GM21717 (cell line): ENCODE results near the gene KIF26B.

Source experiments
- ATAC-seq: cut with Tn5 transposase; IDR thresholded peaks from one replicate; pipeline ENCODE4 v1.9.1; 2021; ENCODE audit warnings: mild to moderate bottlenecking, moderate library complexity; ENCODE audit not compliant: unreplicated experiment

The KIF26B gene

DNA sequence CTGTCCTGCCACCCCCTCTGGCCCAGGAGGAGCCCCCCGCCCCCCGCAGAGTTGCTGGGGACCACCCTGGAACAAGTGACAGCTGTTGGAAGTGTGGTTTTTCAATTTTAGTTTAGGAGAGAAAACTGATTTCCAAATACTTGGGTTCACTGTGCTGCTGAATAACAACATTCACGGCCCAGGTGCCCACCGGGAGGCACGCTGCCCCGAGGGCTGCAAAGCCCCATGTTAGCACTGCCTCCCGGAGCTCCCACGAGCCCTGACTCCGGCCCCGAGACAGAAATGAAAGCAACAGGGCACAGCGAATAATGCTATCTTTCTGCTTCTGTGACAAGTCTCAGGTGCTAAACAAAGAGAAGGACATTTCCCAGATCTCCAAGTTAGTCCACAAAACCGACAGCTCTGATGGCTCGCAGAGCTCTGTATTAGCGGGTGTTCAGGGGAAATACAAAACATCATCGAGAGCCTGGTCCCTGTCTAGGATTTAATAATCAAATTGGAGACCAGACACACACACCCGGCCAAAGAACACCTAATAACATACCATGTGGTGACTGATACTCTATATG, 451.5 kb downstream of the KIF26B start:
- ATAC-seq = no peak

DNA sequence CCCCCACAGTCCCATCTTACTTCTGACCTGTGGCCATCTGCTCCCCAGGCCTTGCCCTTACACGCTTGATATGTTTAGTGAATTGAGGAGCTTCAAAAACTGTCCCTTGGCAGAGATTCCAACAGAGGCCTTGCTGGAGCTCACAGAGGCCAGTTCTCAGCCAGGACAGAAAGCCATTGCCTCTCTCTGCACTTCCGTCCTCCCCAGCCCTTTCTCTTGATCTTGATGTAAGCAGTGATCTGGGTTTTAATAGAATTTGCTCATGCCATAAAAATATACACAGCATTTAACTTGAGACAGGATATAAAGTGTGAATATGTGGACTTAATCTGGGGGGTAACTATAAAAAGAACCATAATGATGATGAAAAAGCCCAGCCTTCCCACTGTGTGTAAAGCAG, 453.5 kb downstream of the KIF26B start:
- ATAC-seq = no peak

DNA sequence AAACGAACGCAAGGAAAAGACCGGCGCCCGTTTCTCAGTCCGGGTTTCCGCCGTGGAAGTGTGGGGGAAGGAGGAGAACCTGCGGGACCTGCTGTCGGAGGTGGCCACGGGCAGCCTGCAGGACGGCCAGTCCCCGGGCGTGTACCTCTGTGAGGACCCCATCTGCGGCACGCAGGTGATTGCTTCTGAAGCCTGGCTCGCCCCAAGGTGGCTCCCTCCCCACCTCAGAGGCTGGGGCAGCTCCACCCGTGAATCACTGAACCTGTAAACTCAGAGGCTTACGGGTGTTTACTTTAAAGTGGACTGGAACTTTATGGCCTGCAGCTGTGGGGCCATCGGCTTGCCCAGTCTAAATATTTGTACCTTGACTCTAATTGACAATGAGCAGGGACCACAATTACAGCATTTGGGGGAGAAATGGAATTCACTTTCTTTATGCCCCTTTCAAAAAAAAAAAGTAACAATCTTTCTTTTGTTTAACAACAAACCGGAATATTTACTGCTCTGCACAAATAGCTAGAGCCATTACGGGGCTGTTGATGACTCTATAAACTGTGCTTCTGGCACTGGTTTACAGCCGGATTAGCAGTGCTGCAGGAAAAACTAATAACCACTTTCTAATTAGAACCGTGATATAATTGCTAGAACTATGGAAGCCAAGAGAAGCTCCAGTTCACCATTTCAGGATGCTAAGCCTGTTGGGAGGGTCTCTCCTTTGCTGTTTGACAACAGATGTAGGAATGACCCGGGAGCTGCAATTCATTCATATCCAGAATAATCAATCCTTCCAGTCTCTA, 454.8 kb downstream of the KIF26B start:
- no peak for ATAC-seq

DNA sequence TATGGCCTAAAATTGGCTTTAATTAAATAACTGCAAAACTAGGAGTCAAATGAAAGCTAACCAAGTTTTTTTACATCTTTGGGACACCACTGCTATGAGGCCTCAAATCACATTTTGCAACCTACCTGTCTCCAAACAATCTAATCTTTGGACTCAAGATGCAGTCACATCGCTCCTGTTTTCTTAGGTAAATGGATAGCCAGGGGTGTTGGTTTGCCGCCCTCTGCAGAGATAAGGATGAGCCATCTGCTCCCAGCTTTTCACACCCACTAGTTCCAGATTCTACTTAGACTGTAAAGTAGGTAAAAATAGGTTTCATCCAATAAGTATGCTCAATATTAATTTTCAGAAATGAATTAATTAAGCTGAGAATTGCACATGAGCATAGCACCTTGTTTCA, 456.5 kb downstream of the KIF26B start:
- no peak for ATAC-seq

DNA sequence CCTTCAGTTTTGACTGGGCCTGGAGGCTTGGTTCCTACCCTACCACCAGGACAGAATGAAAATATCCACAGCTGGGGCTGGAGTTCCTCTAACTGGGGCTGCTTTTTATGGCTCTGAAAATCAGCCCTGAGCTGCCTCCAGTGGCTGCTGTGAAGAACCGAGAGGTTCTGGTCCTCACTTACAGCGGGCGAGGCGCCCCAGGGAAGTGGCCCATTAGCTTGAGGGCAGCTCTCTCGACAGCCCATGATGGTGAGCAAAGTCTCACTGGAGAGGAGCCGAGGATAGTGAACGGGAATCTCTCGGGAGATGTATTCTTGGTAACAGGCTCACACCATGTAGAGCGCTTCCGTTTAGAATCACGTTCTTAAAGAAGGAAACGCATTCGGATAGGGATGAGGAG, 459.7 kb downstream of the KIF26B start:
- ATAC-seq = no peak

DNA sequence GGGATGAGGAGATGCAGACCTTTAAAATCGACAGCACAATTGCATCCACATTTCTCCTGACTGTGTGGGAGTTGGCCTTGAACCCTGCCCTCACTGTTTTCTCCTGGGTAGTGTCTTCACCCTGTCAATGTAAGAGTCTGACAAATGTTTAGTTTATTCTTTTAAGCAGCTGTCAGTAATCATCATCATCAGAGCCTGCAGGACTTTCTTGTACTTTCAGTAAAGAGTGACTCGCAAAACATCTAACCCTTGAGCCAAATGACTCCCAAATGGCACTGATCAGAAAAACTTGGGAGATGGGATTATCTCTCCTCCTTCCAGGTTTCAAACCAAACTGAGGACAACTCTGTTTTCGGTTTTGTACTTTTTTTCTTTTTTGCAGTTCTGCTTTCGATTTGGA, 460.2 kb downstream of the KIF26B start:
- ATAC-seq = no peak

DNA sequence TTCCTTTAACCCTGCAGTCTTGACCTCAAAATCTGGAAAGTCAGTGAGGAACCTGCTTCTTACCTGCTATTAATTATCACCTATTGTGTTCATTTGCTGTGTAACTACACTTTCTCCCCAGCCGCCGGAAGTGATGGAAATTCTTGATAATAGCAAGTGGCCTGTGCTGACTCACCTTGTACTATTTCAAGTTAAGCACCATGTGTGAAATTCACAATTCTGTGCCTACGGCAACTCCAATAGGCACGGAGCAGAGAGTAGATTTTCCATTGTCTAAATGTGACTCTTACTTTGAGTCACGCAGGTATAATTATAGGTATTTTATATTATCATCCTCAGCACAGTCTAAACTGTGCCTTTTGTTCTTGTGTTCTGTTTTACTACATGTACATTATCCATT, 466.8 kb downstream of the KIF26B start:
- no peak for ATAC-seq

DNA sequence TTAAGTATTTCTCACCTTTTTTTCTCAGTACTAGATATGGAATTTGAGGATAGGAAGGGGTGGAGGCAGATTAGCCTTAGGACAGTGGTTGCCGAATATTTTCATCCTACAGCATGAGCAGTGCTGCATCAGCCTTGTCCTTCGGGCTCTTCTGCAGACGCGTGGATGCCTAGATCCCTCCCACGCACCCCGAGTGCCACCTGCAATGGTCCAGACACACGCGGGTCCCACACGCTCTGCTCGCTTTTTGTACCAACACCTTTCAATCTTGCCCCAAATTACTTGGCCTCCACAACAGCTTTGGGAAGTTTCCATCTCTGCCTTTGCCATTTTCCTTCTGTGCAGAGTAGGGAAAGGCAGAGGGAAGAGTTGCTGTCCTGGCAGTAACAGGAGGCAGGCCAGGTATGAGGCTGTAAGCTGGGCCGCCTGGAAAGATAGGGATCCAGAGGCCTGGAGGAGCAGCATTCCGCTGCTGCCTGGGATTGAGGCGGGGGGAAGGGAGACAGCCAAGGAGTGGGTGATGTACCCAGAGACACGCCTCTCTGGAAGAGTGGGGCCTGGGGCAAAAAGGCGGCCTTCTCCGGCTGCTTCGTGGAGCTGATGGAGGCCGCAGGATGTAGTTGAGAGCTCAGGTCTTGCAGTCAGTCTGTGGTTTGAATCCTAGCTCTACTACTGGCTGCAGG, 467.7 kb downstream of the KIF26B start:
- no peak for ATAC-seq

DNA sequence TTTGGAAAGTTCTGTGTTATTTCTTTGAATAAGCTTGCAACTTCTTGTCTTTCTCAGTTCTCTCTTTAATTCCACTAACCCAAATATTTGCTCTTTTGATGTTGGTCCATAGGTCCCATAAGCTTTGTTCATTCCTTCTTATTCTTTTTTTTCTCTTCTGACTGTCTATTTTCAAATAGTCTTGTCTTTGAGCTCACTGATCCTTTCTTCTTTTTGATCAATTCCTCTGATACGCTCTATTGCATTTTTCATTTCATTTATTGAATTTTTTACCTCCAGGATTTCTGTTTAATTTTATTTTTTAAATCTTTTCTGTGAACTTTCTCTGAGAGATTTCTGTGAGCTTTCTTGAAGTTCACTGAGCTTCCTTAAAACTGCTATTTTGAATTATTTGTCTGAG, 486.6 kb downstream of the KIF26B start:
- ATAC-seq = no peak

DNA sequence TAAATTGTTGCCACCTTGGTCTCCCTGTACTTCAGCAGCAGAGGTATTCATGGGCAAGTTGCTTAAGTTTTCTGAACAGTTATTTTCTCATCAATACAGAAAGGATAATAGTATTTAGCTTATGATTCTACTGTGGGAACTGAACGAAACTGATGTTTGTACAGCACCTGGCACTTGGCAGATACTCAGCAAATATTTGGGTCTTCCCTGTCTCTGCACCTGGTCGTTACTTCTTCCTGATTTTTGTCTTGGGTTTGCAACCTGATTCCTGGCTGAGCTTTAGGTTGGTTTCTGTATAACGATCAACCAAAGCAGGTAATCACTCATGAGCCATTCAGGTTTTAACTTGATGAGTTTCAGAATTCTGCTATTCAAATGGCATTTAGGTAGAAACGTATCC, 490.6 kb downstream of the KIF26B start:
- ATAC-seq = peak; percentile 24

DNA sequence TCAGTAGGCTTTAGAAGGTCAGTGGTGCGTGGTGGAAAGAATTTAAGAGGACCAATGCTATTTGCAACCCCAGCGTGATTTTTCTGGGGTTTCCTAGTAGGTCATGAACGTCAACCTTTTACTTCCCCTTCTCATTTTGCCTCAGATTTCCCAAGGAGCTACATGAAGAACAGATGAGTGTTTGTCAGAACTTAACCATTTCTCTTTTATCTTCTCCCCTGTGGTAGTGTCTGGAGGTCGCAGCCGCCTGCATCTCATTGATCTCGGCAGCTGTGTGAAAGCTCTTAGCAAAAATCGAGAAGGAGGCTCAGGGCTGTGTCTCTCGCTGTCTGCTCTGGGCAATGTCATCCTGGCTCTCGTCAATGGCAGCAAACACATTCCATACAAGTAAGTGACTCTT, 491.1 kb downstream of the KIF26B start:
- peak; percentile 72 for ATAC-seq

DNA sequence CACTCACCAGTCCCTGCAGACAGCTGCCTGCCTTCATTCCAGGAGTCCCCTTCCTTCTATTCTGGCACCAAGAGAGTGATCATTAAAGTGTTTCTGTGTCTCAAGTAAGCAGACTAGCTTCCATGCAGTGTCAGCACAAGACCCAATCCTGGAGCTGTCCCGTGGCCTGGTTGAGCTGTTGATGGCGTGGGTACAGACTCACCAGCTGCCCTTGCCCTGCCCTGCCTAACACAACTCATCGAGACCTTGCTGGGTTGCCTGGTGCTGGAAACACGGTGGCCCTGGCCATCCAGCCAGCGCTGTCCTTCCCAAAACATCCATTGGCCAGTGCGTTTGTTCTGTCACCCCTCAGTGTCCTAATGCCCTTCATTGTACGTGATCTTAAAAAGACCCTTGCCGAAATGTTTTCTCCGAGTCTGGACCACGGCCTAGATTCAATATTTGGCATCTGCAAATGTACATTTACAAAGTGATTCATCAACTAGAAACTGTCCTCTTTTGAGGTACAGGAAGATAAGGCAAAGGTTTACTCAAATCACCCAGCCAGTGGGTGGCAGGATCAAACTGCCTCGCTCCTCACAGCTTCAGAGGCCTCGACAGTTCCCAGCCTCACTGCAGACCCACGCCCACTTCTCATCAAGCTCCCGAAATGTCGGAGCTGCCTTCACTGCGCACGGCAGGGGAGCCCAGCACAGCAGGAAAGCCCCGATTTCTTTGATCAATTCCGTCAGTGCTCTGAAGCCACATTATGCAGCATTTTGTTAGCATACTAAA, 494.2 kb downstream of the KIF26B start:
- ATAC-seq = no peak

DNA sequence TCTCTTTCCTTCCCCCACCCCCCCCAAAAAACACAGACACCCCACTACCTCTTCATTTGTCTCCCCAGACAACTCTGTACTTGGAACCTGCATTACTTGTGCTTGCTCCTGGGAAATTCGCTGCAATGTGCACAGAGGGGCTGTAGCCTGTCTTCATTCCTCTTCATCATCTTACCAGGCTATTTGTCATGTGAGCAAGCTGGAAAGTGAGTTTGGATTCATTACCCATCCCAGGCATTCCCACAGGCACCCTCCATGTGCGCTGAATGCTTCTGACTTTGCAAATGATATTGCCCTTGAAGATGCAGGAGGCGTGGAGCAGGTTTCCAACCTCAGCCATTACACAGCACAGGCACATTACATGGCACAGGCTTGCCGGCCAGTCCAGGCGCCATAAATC, 494.9 kb downstream of the KIF26B start:
- ATAC-seq = no peak

DNA sequence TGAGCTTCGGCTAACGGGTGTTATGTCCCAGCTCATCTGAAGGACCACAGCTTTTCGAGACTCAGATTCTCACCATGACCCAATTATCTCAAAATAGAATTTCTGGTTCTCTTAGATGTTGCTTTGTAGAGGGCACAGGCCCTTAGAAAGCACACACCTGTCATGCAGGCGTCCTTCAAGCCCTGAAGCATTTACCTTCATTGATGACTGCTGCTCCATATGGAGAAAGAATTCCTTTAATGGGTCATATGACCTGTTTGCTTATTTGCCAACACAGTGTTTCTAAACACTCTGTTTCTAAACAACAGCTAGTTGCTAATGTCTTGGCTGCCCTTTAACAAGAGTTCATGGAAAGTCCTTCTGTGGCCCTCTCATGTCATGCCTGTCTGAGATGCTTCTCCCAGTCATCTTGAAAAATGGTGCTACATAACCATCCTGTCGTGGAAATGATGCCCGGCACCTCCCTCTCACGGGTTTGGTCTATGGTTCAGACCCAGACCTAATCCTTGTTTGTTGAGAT, 495.7 kb downstream of the KIF26B start:
- ATAC-seq = no peak

DNA sequence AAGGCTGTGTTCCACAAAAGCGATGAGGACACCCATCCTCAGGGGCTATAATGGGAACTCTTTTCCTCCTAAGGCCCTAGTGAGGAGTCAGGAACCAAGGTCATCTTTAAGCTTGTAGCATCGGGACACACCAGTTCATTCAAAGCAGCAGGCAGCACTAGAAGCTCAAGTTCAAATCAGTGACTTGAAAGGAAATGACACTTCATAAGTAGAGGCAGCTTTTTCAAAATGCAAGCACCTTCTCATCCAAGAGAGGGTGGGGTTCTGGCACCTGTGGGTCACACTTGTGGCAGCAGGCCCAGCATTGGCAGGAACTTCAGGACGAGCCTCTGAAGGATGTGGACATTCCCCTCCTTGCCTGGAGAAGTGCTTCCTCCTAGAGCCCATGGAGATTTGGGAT, 496.3 kb downstream of the KIF26B start:
- ATAC-seq = no peak

DNA sequence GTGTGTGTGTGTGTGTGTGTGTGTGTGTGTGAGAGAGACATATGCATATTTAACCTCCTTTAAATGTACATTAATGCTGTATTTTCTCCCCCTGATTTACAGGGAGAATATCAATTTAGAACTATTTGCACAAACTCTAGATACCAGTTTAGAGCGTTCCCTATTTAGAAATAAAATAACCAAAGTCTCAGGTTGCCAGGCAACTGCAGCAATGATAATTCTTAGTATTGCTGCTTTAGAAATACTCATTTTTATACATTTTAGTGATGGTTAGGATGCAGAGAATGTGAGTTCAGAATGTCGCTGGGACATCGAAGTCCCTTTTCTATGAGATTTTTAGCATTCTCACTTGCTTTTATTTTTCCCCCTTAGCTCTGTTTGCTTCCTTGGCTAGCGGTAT, 497.3 kb downstream of the KIF26B start:
- no peak for ATAC-seq

DNA sequence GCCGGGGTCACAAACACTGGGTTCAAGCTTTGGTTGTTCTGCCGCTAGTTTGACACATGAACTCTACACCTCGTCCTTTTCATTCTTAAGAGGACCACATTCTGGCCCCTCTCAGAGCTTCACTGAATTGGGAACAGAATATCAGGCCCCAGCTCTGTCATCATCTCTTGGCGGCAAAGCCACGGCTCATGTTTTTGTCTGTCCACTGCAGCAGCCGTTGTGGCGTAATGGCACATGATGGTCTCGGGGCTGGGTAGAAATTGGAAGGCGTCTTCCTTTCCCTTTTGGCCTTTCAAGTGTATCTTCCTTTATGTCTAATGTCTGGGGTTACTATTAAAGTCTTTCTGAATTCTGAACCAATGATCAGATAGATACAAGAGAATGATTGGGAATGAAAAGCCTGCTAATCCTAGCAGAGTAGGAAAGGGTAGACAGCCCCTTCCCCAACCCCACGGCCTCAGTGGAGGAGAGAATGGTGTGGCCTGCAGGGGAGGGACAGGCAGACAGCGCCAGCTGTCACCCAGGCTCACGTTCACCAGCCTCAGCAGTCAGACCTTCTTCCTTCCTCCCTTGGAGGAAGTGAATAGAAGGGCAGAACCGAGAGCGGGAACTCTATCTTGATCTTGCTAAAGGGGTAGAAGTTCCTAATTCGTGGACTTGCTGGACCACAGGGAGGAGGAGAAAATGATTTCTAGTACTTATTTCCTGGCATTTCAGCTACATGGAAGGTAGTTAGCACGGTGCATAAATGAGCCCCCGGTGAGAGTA, 498.1 kb downstream of the KIF26B start:
- no peak for ATAC-seq

DNA sequence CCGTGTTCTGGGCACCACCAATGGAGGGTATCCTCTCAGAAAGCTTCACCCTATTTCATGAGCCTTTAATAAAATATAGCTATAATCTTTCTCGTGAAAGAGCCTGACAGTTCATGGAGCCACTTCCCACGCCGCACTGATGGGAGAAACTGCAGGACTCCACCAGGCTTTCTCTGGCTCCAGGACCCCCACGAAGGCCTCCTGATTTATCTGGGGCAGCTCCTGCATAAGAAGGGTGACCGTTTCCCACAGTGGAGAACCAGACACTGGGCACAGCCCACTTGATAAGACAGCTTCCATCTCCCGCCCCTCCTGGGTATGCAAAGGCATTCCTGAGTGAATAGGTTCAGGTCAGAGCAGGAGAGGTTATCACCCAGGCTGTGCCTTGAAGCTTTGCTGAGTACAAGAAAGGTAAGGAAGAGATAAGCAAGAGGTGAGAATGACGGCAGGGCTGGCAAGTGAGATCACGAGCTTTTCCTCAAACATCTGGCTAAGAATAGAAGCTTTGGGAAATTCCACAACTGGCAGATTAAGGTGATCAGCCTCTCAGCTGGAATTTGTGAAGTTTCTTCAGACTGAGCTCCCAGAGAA, 499.8 kb downstream of the KIF26B start:
- ATAC-seq = no peak

DNA sequence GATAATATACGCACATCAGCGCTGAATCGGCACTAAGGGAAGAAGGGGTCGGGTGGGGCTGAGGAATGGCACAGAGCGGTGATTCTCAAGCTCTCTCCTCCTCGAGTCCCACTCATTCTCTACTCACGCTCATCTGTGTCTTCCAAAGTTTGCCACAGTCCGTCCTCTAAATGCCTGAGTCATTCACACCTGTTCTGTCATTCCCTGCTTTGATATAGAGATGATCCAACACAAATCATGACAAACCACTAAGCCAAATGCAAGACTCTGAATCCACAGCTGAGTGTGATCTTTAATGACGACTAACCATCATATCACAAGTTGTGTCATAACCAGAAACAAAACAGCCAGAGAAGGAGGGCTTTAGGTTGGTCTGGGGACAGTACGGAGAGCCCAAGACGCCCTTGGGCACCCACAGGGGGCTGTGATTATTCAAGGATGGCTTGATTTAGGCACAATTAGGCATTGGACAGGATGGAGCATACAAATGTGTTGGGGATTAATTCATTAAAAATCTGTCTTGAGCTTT, 501.5 kb downstream of the KIF26B start:
- no peak for ATAC-seq

DNA sequence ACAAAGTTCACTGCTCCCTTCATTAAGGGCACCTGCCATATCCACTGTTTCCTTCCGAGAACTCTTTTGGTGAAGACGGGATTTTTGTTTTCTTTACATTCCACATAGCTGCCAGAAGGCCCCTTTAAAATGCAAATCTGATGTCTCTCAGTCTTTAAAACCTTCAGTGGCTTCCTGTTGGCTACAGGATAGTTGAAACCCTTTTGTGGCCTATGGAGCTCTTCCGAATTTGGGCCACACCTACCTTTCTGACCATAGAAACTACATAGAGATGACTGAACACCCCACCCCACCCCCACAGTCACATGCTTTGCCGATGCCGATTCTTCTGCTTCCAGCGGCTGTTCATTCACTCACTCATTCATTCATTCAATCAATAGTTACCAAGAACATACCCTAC, 502.6 kb downstream of the KIF26B start:
- no peak for ATAC-seq
